ENCODE data around the gene MGAT4B.

The MGAT4B gene

GRCh38 chr5:179797741-179798140 is 8.9 kb downstream of the MGAT4B start:
- H3K27ac ChIP-seq = no peak overlapping the region
- TF ChIP-seq ZFX (IDR thresholded peaks at IDR 0.05) (no peak), CTCF (conservative IDR thresholded peaks at IDR 0.05) (no peak)

- H3K27ac ChIP-seq = peak overlapping the region; percentile 88
- no peak for TF ChIP-seq ZFX (IDR thresholded peaks at IDR 0.05)
- no peak for TF ChIP-seq CTCF (conservative IDR thresholded peaks at IDR 0.05)
Measured at GRCh38 chr5:179796877-179797608, 9.6 kb downstream of the MGAT4B start.

GRCh38 chr5:179795863-179796833 is 10.5 kb downstream of the MGAT4B start:
- H3K27ac ChIP-seq = peak overlapping the region; percentile 88
- peak; percentile 92 for TF ChIP-seq CTCF (conservative IDR thresholded peaks at IDR 0.05)
- TF ChIP-seq ZFX (IDR thresholded peaks at IDR 0.05) = peak; percentile 96

GRCh38 chr5:179795049-179795862 is 11.4 kb downstream of the MGAT4B start:
- no peak for TF ChIP-seq CTCF (conservative IDR thresholded peaks at IDR 0.05)
- H3K27ac ChIP-seq = peak overlapping the region; percentile 88

GRCh38 chr5:179794575-179794974 is 12.1 kb downstream of the MGAT4B start:
- no peak for TF ChIP-seq ZFX (IDR thresholded peaks at IDR 0.05)
- no peak for TF ChIP-seq CTCF (conservative IDR thresholded peaks at IDR 0.05)

GRCh38 chr5:179794171-179794570 is 12.5 kb downstream of the MGAT4B start:
- no peak overlapping the region for H3K27ac ChIP-seq
- TF ChIP-seq ZFX (IDR thresholded peaks at IDR 0.05) = no peak
- TF ChIP-seq CTCF (conservative IDR thresholded peaks at IDR 0.05) = no peak

More at GRCh38 chr5:179794575-179794974, 12.1 kb downstream of the MGAT4B start:
- H3K27ac ChIP-seq = peak overlapping the region; percentile 88; the same call in 1 of the 2 replicates
